G401.6 (cell line): ENCODE results near the gene RPL12.

Experiments
- FAIRE-seq: peaks from 2 replicates; lab custom pipeline; 2012; peaks lifted over from hg19 to GRCh38; lab: Jason Lieb, UNC

RPL12 gene

GRCh38 chr9:127450830-127451607, at the start of gene RPL12, which contains the start of gene LRSAM1:
Gene RPL12 (minus strand): TSS chr9:127451406. CDS start chr9:127451317, 89 bp downstream.
Gene LRSAM1 (plus strand): TSS chr9:127451510. CDS start chr9:127454528, 3,018 bp downstream.
- FAIRE-seq, result no peak

GRCh38 chr9:127500862-127501261, 49.7 kb upstream of the RPL12 start:
- no peak for FAIRE-seq

- FAIRE-seq, result no peak
Observed at GRCh38 chr9:127500399-127500798, 49.2 kb upstream of the RPL12 start.

- FAIRE-seq, result no peak
Observed at GRCh38 chr9:127498298-127498697, 47.1 kb upstream of the RPL12 start.

- no peak for FAIRE-seq
Observed at GRCh38 chr9:127497656-127498290, 46.6 kb upstream of the RPL12 start.

GRCh38 chr9:127496974-127497373, 45.8 kb upstream of the RPL12 start:
- FAIRE-seq, result no peak

GRCh38 chr9:127495884-127496555, 44.8 kb upstream of the RPL12 start:
- FAIRE-seq, result no peak

- no peak for FAIRE-seq
Observed at GRCh38 chr9:127494304-127494702, 43.1 kb upstream of the RPL12 start.

- no peak for FAIRE-seq
Observed at GRCh38 chr9:127493592-127494303, 42.5 kb upstream of the RPL12 start.

- FAIRE-seq, result no peak
Observed at GRCh38 chr9:127492616-127493015, 41.4 kb upstream of the RPL12 start.

- no peak for FAIRE-seq
Observed at GRCh38 chr9:127491516-127491915, 40.3 kb upstream of the RPL12 start.

GRCh38 chr9:127490535-127491230, 39.5 kb upstream of the RPL12 start:
- FAIRE-seq, result no peak

GRCh38 chr9:127489471-127490115, 38.4 kb upstream of the RPL12 start:
- no peak for FAIRE-seq

- no peak for FAIRE-seq
Observed at GRCh38 chr9:127488946-127489345, 37.7 kb upstream of the RPL12 start.

GRCh38 chr9:127485995-127486394, 34.8 kb upstream of the RPL12 start:
- FAIRE-seq, result no peak

GRCh38 chr9:127482662-127483061, 31.5 kb upstream of the RPL12 start:
- FAIRE-seq, result no peak

GRCh38 chr9:127479507-127480081, 28.4 kb upstream of the RPL12 start:
- FAIRE-seq, result no peak

- no peak for FAIRE-seq
Observed at GRCh38 chr9:127474592-127474991, 23.4 kb upstream of the RPL12 start.

- FAIRE-seq, result no peak
Observed at GRCh38 chr9:127473932-127474331, 22.7 kb upstream of the RPL12 start.

- no peak for FAIRE-seq
Observed at GRCh38 chr9:127473501-127473900, 22.3 kb upstream of the RPL12 start.

GRCh38 chr9:127470662-127471061, 19.5 kb upstream of the RPL12 start:
- no peak for FAIRE-seq
